NT2/D1 (cell line): ENCODE data around the gene ARHGAP10.

ENCODE experiments used
- DNase-seq: peaks from one replicate; pipeline ENCODE4 v3.0.0-alpha.2; 2011; ENCODE audit warnings: low read depth, low spot score
- H3K27me3 ChIP-seq: 2 replicates; pipeline ENCODE4 v1.6.0; 2011; ENCODE audit warnings: mild to moderate bottlenecking; ENCODE audit not compliant: insufficient read length, insufficient read depth
- H3K36me3 ChIP-seq: 2 replicates; pipeline ENCODE4 v1.6.1; 2011; ENCODE audit warnings: mild to moderate bottlenecking, low read length, mixed read lengths; ENCODE audit not compliant: insufficient read depth, insufficient read length
- H3K4me1 ChIP-seq: 2 replicates; pipeline ENCODE4 v1.5.1; 2011; ENCODE audit not compliant: insufficient read depth, insufficient read length
- H3K4me3 ChIP-seq: 2 replicates; pipeline ENCODE4 v1.5.1; 2011; ENCODE audit warnings: low read depth; ENCODE audit not compliant: insufficient read length
- H3K9ac ChIP-seq: 2 replicates; pipeline ENCODE4 v1.6.0; 2011; ENCODE audit warnings: low read depth; ENCODE audit not compliant: insufficient read length
- H3K9me3 ChIP-seq: 2 replicates; pipeline ENCODE4 v1.5.1; 2011; ENCODE audit warnings: mild to moderate bottlenecking, low read length; ENCODE audit not compliant: insufficient read depth
- SUZ12 ChIP-seq: IDR thresholded peaks from 2 replicates; pipeline ENCODE4 v1.6.1; 2011; ENCODE audit not compliant: insufficient read length, insufficient read depth; ENCODE audit errors: extremely low read depth
- YY1 ChIP-seq: IDR thresholded peaks from 2 replicates; pipeline ENCODE4 v1.6.1; 2011; ENCODE audit not compliant: insufficient read length, insufficient read depth
- ZNF274 ChIP-seq: IDR thresholded peaks from 2 replicates; pipeline ENCODE4 v1.6.1; 2011; ENCODE audit warnings: mild to moderate bottlenecking, low read depth, low read length

The ARHGAP10 gene

GRCh38 chr4:147823130-147823529 is 91.2 kb downstream of the ARHGAP10 start:
- peaks cover 20% of the 10 kb centered on the region for H3K36me3 ChIP-seq
- no peaks in the 10 kb centered on the region for H3K4me1 ChIP-seq
- H3K9ac ChIP-seq: no peak overlapping the region
- H3K4me3 ChIP-seq: no peak overlapping the region
- no peak for TF ChIP-seq ZNF274
- no peak for TF ChIP-seq SUZ12
- TF ChIP-seq YY1: no peak
- H3K27me3 ChIP-seq: no peaks in the 10 kb centered on the region
- H3K9me3 ChIP-seq: no peaks in the 10 kb centered on the region
- DNase-seq: no peak

GRCh38 chr4:147824316-147824715 is 92.4 kb downstream of the ARHGAP10 start:
- H3K4me3 ChIP-seq: no peak overlapping the region
- no peaks in the 10 kb centered on the region for H3K9me3 ChIP-seq
- peaks cover 20% of the 10 kb centered on the region for H3K36me3 ChIP-seq
- H3K4me1 ChIP-seq: no peaks in the 10 kb centered on the region
- TF ChIP-seq YY1: no peak
- no peak for DNase-seq
- H3K9ac ChIP-seq: no peak overlapping the region
- H3K27me3 ChIP-seq: no peaks in the 10 kb centered on the region

- H3K27me3 ChIP-seq: no peaks in the 10 kb centered on the region
These were observed 93.0 kb downstream of the ARHGAP10 start for GRCh38 chr4:147824884-147825283.

GRCh38 chr4:147825451-147826287 is 93.8 kb downstream of the ARHGAP10 start:
- peaks cover 20% of the 10 kb centered on the region for H3K36me3 ChIP-seq

More at GRCh38 chr4:147824884-147825283, 93.0 kb downstream of the ARHGAP10 start:
- Histone ChIP-seq H3K36me3 (peaks cover 20% of the 10 kb centered on the region), H3K9ac (no peak overlapping the region), H3K9me3 (no peaks in the 10 kb centered on the region), H3K4me1 (no peaks in the 10 kb centered on the region), H3K4me3 (no peak overlapping the region)
- DNase-seq: no peak
- TF ChIP-seq SUZ12: no peak
- TF ChIP-seq YY1: no peak
- TF ChIP-seq ZNF274: no peak

GRCh38 chr4:147826288-147826646 is 94.4 kb downstream of the ARHGAP10 start:
- H3K4me3 ChIP-seq: no peak overlapping the region

More at GRCh38 chr4:147825451-147826287, 93.8 kb downstream of the ARHGAP10 start:
- H3K9me3 ChIP-seq: no peaks in the 10 kb centered on the region
- no peak overlapping the region for H3K9ac ChIP-seq
- TF ChIP-seq YY1: no peak
- TF ChIP-seq SUZ12: no peak
- no peak for TF ChIP-seq ZNF274
- no peaks in the 10 kb centered on the region for H3K27me3 ChIP-seq
- DNase-seq: no peak
- H3K4me3 ChIP-seq: no peak overlapping the region
- no peaks in the 10 kb centered on the region for H3K4me1 ChIP-seq

GRCh38 chr4:147828331-147828905 is 96.5 kb downstream of the ARHGAP10 start:
- no peak overlapping the region for H3K4me3 ChIP-seq
- H3K4me1 ChIP-seq: no peaks in the 10 kb centered on the region
- H3K9ac ChIP-seq: no peak overlapping the region
- DNase-seq: no peak
- H3K27me3 ChIP-seq: no peaks in the 10 kb centered on the region
- no peaks in the 10 kb centered on the region for H3K9me3 ChIP-seq
- TF ChIP-seq SUZ12 (no peak), YY1 (no peak), ZNF274 (no peak)
- H3K36me3 ChIP-seq: peaks cover 21% of the 10 kb centered on the region

More at GRCh38 chr4:147826288-147826646, 94.4 kb downstream of the ARHGAP10 start:
- no peak for DNase-seq
- Histone ChIP-seq H3K27me3 (no peaks in the 10 kb centered on the region), H3K36me3 (peaks cover 20% of the 10 kb centered on the region), H3K4me1 (no peaks in the 10 kb centered on the region), H3K9me3 (no peaks in the 10 kb centered on the region), H3K9ac (no peak overlapping the region)
- no peak for TF ChIP-seq SUZ12
- no peak for TF ChIP-seq ZNF274
- no peak for TF ChIP-seq YY1

GRCh38 chr4:147829401-147830101 is 97.7 kb downstream of the ARHGAP10 start:
- DNase-seq: no peak

More at GRCh38 chr4:147829401-147830101, 97.7 kb downstream of the ARHGAP10 start:
- peaks cover 18% of the 10 kb centered on the region for H3K36me3 ChIP-seq
- no peaks in the 10 kb centered on the region for H3K4me1 ChIP-seq
- H3K9me3 ChIP-seq: no peaks in the 10 kb centered on the region
- TF ChIP-seq YY1 (no peak), ZNF274 (no peak), SUZ12 (no peak)
- H3K27me3 ChIP-seq: no peaks in the 10 kb centered on the region
- no peak overlapping the region for H3K4me3 ChIP-seq
- H3K9ac ChIP-seq: no peak overlapping the region
